ENCODE results near the gene DYNC2I2. TPM values are rescaled to one million over a fixed set of nuclear protein-coding genes. Genes with fewer than 3 reads are reported as not detected.
A peak's percentile ranks its signal among the peaks of the same experiment; 100 is the strongest.

The DYNC2I2 gene
- total and polyA plus RNA-seq, 10 of the 15 experiments (the other 5 are each of a cell fraction or from before 2014, with no cell fraction given): 0.89 to 118 (median 47.9) TPM

GRCh38 chr9:128689820-128690683 lies 33.4 kb upstream of the DYNC2I2 start (continued):
- TF ChIP-seq ZNF592 (IDR thresholded peaks at IDR 0.05) (0 out of 2 replicates have a peak, but pooled peaks have one; percentile 29), CREM (IDR thresholded peaks at IDR 0.05; ENCODE audit: low read depth) (peak; percentile 19; the same call in 1 of the 2 replicates), HDAC6 (IDR thresholded peaks at IDR 0.05; ENCODE audit: unreplicated experiment) (no peak)

- H3K27me3 ChIP-seq (replicated peaks in 1 of 2; ENCODE audit: control insufficient read depth in 2 of 2, insufficient read depth in 2 of 2, low read length in 1 of 2): no peaks in the 10 kb centered on the region
- H3K36me3 ChIP-seq (ENCODE audit: control insufficient read depth in 2 of 2, insufficient read depth in 2 of 2, low read length in 1 of 2): peaks cover 2 to 14% of the 10 kb centered on the region in 2 experiments
- peak overlapping the region; percentile 69; the same call in 1 of the 2 replicates for H3K4me3 ChIP-seq
- no peak for FAIRE-seq
- H2AFZ ChIP-seq (ENCODE audit: control insufficient read depth, low read depth, low read length): no peak overlapping the region
- no TSS peak for BruUV-seq (replicated peaks)
- H3K9me3 ChIP-seq (replicated peaks; ENCODE audit: control insufficient read depth, insufficient read depth, low read length): no peaks in the 10 kb centered on the region
- peaks cover 87% of the 10 kb centered on the region for H3K79me2 ChIP-seq (ENCODE audit: control insufficient read depth, insufficient read depth, low read length)
- POLR2A ChIA-PET: interaction anchor here (0.6 to 2.1 kb wide), 6 partner anchors 8 to 270 kb away, joined by 3 to 7 read pairs (median 4); partner anchors contain the start of genes DYNC2I2 and ZDHHC12
- CTCF ChIA-PET: no interaction called here
- SMC1A ChIA-PET (ENCODE audit: uncharacterized antibody, unreplicated experiment): interaction anchor here (0.7 to 1.0 kb wide), 2 partner anchors 43 to 46 kb away, joined by 3 to 4 read pairs; no protein-coding TSS in a partner anchor
- H3K9ac ChIP-seq (ENCODE audit: control insufficient read depth, insufficient read depth, low read length): peak overlapping the region; percentile 58; the same call in 1 of the 2 replicates
- peaks cover 13% of the 10 kb centered on the region; the same call in 1 of the 2 replicates for H3K4me1 ChIP-seq (ENCODE audit: control insufficient read depth, insufficient read depth, low read length)
- no peak for DNase-seq (ENCODE audit: low read depth, low spot score)
- 0% methylated on average over 12 of the region's 80 CpGs for WGBS (ENCODE audit: insufficient coverage, insufficient replicate concordance, low lambda C conversion rate, missing lambda C conversion rate)
- peak; percentile 6; the same call in 2 of the 3 replicates for ATAC-seq
- peak overlapping the region; percentile 65 for H3K27ac ChIP-seq (ENCODE audit: control insufficient read depth, insufficient read depth)
- in situ Hi-C loops (cut with MboI) (no loop called here), intact Hi-C loops (cut with micrococcal nuclease; ENCODE audit: unreplicated experiment) (loop anchor here (10.0 kb wide), 1 partner anchor 135 kb away; the partner anchor contains the start of gene SPTAN1)
- peaks cover 3% of the 10 kb centered on the region; the same call in 1 of the 2 replicates for H4K20me1 ChIP-seq (ENCODE audit: control insufficient read depth, insufficient read depth)
- RAD21 ChIA-PET (ENCODE audit: unreplicated experiment): interaction anchor here (1.0 kb wide), 1 partner anchor 45 kb away, joined by 3 read pairs; no protein-coding TSS in a partner anchor
- H3K4me2 ChIP-seq (ENCODE audit: control insufficient read depth, insufficient read depth): no peak overlapping the region
- TF ChIP-seq IKZF1 (conservative IDR thresholded peaks at IDR 0.05) (peak; percentile 26; the same call in 1 of the 2 replicates), IRF5 (IDR thresholded peaks at IDR 0.05; ENCODE audit: borderline replicate concordance) (no peak), LARP7 (IDR thresholded peaks at IDR 0.05) (peak; percentile 71), ZNF592 (IDR thresholded peaks at IDR 0.05) (no peak), RCOR1 (conservative IDR thresholded peaks at IDR 0.05; ENCODE audit: low read depth, low read length) (no peak), CHD4 (IDR thresholded peaks at IDR 0.05) (no peak), EP300 (IDR thresholded peaks at IDR 0.05; ENCODE audit: borderline replicate concordance in 1 of 2, control insufficient read depth in 1 of 2, low read depth in 2 of 2, low read length in 2 of 2) (no peak)
Measured at GRCh38 chr9:128689293-128689774, 32.7 kb upstream of the DYNC2I2 start.

Measured in GM12878 (cell line).